TTC549 (cell line): ENCODE results near the gene ADGRD1.
"Not testable (repeated sequence)": the region's sequence is repeated elsewhere in the genome, so short reads cannot be mapped to it uniquely, and the experiment has no call there.

Experiments
- FAIRE-seq: peaks from 2 replicates; lab custom pipeline; 2012; peaks lifted over from hg19 to GRCh38; lab: Jason Lieb, UNC

The ADGRD1 gene

GRCh38 chr12:130953771-130954543 is at the start of gene ADGRD1:
Gene ADGRD1, plus strand, starts transcription at chr12:130953907. Its CDS starts 559 bp downstream, at chr12:130954466.
- no peak for FAIRE-seq

GRCh38 chr12:130904064-130904463 is 49.6 kb upstream of the ADGRD1 start:
- no peak for FAIRE-seq

GRCh38 chr12:130904936-130905455 is 48.7 kb upstream of the ADGRD1 start:
- not testable (repeated sequence) for FAIRE-seq

- FAIRE-seq = no peak
Observed at GRCh38 chr12:130909111-130909510, 44.6 kb upstream of the ADGRD1 start.

- FAIRE-seq = no peak
Observed at GRCh38 chr12:130911193-130911592, 42.5 kb upstream of the ADGRD1 start.

- no peak for FAIRE-seq
Observed at GRCh38 chr12:130911933-130912332, 41.8 kb upstream of the ADGRD1 start.

GRCh38 chr12:130916241-130916911 is 37.3 kb upstream of the ADGRD1 start:
- FAIRE-seq = no peak

- FAIRE-seq = no peak
Observed at GRCh38 chr12:130917607-130918006, 36.1 kb upstream of the ADGRD1 start.

GRCh38 chr12:130919086-130919485 is 34.6 kb upstream of the ADGRD1 start:
- no peak for FAIRE-seq

GRCh38 chr12:130920119-130920703 is 33.5 kb upstream of the ADGRD1 start:
- no peak for FAIRE-seq

GRCh38 chr12:130920723-130921381 is 32.9 kb upstream of the ADGRD1 start:
- FAIRE-seq = no peak

GRCh38 chr12:130922511-130922953 is 31.2 kb upstream of the ADGRD1 start:
- no peak for FAIRE-seq

GRCh38 chr12:130924966-130925665 is 28.6 kb upstream of the ADGRD1 start:
- no peak for FAIRE-seq

- FAIRE-seq = no peak
Observed at GRCh38 chr12:130925666-130926015, 28.1 kb upstream of the ADGRD1 start.

- no peak for FAIRE-seq
Observed at GRCh38 chr12:130929363-130929762, 24.3 kb upstream of the ADGRD1 start.

- no peak for FAIRE-seq
Observed at GRCh38 chr12:130932061-130932930, 21.4 kb upstream of the ADGRD1 start.

GRCh38 chr12:130933269-130933995 is 20.3 kb upstream of the ADGRD1 start:
- FAIRE-seq = no peak

- FAIRE-seq = no peak
Observed at GRCh38 chr12:130934753-130935152, 19.0 kb upstream of the ADGRD1 start.

- FAIRE-seq = no peak
Observed at GRCh38 chr12:130936561-130936960, 17.1 kb upstream of the ADGRD1 start.

GRCh38 chr12:130937063-130937462 is 16.6 kb upstream of the ADGRD1 start:
- FAIRE-seq = no peak
